Measurements from ENCODE around the gene MEIS2.
A peak's percentile ranks its signal among the peaks of the same experiment; 100 is the strongest.

MEIS2 gene

DNA sequence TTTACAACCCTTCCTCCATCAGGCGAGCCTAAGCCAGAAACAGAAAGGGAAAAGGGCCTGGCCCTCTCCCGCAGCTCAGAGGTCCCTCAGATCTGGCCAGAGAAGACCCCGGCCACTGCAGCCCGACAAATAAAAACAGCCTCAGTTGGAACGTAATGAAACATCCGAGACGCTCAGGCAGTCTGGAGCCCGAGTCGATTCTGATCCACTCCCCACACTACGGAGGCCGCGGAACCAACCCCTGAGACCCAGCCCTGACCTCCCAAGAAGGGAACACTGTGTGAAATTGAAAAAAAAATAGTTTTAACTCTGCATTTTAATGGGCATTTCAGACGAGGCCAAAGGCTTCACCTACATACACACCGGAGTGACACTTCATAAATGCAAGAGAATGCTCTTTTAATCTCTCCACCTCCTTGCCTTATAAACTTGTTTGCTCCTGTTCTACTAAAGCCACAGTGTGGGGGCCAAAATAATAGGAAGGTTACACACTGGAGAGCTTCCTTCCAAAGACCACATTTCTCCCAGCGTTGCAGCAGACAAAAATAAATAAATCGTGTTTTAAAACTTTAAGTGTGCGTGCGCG is 3.7 kb downstream of the MEIS2 start:
- DNase-seq = no peak

DNA sequence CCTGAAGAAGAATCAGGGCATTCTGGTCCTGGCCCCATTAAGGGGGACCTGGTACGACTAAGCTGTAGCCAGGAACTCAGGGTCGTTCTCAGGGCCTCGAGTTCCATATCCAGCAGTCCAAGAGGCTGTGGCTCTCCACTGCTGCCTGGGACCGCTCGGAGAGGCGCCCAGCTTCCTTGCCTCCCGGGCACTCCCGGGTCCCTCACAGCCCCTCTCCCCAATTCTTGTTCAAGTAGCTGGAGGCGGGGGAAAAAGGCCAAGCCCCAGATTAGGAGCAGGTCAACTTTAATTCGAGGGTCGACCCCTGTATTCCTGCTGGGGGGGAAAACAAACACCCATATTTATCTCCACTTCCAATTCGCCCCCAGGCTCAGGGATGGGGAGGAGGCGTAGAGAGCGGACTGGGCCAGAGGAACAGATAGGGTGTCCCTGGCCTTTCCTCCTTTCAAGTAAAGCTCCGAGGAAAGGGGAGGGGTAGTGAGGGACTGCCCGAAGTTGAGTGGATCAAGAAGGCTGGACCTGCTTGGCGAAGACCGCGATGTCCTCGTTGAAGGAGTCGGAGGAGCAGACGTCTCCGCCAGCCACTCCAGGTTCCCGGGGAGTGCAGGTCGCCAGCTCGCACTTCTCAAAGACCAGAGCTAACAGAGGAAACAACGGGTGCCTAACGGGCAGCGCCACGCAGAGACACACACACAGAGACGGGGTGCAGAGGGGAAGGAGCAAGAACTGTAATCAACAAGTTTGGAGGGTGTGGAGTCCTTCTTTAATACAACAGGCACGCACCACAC is 4.4 kb downstream of the MEIS2 start:
- no peak for DNase-seq

GRCh38 chr15:37094915-37095711 is 5.2 kb downstream of the MEIS2 start:
- DNase-seq = no peak

DNA sequence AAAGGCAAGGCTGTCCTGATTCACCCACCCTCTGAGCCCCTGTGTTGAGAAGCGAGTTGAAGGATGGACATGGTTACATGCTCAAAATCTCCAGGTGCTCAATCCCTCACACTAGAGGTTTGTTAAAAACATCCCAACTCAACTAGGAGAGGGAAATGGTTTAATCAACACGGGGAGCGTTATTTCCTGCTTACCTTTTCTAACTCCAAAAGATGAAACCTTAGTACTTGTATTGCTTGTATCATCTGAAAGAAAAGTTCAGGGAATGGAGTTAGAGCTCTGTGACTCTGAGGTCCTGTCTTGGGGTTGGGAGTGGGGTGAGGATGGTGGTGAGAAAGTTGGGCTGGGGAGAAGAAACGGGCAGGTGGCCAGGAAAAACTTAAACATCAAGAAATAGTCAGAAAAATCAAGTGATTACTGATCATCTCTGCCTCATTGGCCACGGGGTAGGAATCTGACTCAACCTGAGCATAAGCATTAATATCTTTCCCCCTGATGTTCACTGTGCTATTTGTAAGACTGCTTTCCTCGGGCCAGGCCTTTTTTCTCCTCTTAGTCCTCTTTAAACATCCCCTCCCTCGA is 5.9 kb downstream of the MEIS2 start:
- peak; percentile 26 for DNase-seq

DNA sequence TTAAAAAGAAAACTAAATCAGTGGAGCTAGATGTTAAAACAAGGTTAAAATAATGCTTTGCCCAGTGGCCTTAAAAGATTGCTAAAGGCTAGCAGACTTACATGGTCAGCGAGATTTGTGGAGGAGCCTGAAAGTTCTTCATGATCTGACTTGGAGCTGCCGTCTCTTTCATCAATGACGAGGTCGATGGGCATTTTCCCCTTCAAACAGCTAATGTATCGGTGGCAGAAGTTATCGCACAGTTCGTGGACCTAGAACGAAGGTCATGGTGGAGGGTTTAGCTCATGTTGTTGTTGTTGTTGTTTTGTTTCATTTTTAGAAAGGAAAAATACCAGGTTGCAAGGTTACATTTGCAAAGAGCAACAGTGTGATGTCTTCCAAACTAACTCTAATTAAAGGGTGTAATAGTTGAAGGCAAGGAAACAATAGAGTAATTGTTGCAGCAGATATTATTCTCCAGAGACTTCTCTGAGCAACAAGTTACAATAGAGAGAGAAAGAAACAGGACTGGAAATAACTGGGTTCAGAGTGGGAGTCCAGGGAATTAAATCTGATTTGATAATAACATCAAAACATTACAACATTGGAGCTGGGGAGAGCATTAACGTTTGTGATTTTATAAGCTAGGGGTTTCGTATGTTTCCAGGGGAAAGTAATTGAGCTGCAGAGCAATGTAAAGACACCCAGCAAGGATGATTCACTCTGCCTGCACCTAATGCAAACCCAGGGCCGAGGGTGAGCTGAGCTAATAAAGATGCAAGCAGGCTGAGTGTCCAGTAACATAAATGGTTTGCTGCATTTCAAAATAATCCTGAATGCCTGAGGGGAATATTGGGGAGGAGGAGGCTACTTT is 6.6 kb downstream of the MEIS2 start:
- peak; percentile 86 for DNase-seq

- no peak for DNase-seq
Observed at GRCh38 chr15:37090543-37091175, 9.7 kb downstream of the MEIS2 start.

DNA sequence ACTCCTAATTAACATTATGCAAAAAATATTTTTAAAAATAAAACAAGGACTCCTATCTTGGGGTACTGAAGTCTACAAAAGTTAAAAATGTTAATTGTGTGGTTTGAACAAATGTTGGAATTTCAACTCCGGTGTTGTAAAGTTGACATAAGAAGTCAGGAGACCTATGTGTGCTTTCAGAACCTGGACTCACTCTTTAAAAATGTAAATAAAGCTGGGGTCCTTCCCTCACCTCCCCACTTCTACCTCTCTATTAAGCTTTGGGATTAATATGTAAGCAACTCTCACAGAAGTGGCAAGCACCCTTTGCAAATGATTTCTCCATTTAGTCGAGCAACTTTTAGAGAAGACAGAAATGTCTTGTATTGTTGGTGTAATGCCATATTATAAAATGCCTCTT is 11.9 kb downstream of the MEIS2 start:
- no peak for DNase-seq

GRCh38 chr15:37087131-37087588 is 13.2 kb downstream of the MEIS2 start:
- no peak for DNase-seq

DNA sequence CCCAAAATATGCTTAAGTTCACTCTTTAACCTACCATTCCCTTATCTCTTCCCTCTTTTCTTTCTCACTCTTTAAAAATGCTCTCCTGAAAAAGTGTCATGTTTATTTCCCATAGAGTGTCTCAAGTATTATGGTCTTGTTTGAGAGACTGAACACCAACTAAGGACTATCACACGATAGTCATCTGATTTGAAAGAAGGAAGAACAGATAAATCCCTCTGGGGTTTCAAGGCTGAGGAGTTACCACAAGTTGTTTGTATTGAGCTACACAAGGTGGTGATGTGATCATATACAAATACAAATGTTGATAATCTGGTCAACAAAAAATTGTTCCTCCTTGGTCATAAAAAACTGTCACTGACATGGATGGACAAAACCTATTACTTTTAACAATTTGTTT is 13.8 kb downstream of the MEIS2 start:
- DNase-seq = no peak

DNA sequence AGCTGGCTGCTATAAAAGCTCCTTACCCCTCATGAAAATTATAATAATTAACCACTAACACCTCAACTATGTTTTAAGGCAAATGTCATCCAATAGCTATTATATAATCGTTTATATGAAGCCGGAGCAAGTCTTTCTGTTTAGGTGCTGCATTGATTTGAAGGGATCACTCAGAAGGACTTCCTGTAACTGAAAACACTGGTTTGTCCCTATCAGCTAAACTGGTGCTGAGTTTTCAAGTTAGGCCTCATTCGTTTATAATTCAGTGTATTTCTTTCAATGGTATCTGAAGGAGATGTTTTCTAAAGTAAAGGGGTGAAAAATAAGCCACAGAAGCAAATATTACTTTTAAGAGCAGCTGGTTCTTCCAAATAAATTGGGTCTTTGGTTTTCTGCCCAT is 14.2 kb downstream of the MEIS2 start:
- DNase-seq = no peak

DNA sequence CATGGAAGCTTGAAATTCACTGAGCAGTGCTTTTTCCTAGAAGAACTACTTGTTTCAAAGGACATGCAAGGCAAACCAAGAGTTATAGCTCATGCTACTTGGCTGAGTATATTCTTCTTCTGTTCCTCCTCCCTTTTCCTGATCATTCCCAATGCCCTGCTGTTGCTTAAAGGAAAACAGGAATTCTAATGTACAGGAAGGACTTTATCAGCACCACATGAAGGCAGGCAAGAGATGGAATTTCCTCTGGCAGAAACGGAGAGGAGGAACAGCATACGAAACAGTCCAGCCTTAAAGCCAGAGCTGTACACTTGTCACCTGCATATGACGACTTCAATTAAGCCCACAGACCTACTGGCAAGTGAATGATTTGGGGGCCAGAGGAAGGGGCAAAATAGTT is 15.7 kb downstream of the MEIS2 start:
- DNase-seq = no peak

DNA sequence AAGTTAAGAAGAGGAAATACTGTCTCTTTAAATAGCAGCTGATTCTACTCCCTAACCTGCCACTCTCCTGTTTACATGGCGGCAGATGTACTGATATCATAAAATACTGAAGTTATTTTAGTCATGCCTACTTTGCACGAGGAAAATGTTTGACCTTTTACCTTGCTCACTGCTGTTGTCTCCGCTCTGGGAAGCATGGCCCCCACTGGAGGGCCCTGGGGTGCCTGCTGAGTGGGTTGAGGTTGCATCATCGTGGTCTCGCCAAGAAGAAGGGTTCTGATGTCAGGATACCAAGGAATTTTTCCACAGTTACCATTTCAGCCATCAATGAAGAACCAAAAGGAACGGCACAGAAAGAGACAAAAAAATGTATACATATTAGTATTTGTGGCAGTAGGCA is 16.7 kb downstream of the MEIS2 start:
- no peak for DNase-seq

DNA sequence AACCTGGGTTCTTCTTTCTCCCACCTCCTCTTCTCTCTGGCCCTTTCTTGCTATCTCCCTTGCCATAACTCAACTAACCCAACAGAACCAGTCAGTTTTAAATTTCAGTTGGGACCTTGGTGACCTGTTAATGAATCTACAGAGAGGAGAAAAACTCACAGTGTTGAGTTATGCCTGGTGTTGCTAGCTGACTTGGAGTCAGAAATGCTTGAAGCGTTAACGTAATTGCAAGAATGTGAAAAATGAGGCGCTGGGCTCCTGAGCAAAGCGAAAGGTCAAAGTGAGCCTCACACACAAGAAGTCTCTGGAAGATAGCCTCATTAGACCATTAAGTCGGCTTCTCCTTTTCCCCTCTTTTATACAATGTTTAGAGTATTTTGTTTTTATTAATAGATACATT is 18.4 kb downstream of the MEIS2 start:
- no peak for DNase-seq

- no peak for DNase-seq
Observed at GRCh38 chr15:37080261-37080921, 20.0 kb downstream of the MEIS2 start.

DNA sequence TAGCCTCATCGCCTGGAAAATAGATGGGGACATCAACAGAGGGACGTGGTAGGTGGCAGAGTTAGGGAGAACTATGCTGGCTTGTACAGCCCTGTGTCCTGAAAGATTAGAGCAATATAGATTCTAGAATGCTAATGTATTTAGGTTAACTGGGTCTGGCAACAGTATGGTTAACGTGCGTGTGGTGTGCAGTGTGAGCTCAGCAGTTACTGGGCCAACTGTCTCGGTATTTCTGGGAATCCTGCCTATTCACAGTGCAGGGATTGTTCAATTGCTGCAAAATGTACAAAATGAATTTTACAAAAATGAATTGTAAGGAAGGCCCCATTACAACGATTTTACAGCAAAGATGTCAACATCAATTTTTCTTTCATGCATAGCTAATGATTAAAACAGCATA is 20.6 kb downstream of the MEIS2 start:
- no peak for DNase-seq

DNA sequence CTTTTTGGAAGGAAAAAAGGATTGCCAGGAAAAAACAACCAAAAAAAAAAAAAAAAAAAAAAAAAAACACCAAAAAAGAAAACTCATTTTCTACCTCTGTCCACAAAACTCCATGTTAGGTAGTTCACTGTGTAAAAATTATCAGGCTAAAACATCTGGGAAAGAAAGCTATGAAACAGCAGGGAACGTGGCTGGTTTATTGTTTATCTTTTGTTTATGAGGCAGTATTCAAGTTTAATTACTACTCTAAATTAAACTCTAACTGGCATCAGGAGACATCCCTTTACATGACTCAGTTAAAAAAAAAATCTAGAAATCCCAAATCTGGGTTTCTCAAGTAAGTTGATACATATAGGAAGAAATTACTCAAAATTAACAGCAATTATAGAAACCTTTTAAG is 21.8 kb downstream of the MEIS2 start:
- DNase-seq = no peak

- DNase-seq = no peak
Observed at GRCh38 chr15:37077623-37078351, 22.6 kb downstream of the MEIS2 start.

DNA sequence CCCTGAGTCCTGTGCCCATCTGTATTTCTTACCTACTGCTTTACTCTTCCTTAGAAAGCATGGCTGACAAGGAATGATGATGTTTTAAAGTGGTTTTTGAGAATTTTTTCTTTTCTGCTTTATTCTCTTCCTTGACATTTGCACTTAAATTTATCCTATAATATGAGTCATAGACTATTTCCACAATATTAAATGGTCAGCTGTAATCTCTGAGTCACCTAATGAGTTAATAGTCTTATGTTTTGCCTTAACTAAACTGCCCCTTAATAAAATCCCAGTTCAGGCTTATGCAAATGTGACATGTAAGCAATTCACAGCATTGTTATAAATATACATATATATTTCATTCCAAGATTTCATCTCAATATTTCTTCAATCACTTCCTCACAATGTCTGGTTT is 23.8 kb downstream of the MEIS2 start:
- peak; percentile 35 for DNase-seq

DNA sequence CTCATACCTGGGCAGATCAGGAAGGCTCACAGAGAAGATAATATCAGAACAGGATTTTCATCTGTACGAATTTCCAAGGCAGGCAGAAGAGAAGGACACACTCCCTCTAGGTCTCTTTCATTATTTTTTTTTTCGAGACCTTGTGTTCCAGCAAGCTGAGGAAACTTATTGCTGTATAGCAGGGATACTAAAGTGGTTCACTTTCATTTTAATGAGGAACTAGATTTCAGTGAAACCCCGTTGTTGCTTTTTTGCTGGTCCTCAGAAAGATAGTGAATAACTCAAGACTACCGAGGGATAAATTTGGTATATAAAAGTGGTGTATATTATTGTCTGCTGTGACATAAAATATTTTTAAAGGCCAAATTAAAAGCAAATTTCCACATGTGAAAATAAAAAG is 24.6 kb downstream of the MEIS2 start:
- DNase-seq = no peak

DNA sequence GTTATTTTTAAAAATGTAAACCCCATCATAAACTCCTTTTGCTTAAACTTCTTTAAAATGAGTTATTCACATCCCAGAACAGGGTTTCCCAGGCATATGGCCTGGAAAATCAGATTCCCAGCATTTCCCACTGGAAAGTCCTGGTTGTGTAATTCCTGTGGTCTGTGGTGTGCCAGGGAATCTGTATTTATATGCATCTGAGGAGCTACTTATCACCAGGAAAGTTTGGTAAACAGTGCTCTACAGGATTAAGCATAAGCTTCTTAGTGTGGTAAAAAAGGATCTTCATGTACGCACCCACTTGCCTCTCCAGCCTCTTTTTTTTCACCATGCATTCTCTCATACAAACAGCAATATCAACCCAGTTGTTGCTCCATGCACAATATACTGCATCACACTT is 28.2 kb downstream of the MEIS2 start:
- DNase-seq = no peak

DNA sequence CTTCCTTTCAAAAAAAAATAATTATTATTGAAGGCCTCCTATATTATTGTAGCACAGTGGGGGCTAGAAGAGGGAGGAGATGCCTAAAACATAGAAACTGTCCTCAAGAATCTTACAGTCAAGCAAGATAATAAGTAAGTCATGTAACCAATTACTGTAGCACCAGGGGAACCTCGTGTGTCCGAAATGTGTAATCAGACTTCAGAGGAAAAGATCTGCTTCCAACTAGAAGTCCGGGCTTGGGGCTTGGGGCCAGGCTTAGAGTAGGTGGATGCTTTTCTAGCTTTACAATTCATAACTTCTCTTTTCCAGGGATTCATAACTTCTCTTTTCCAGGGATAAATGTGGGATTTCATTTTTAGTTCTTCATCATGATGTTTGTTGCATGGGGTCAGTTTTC is 29.2 kb downstream of the MEIS2 start:
- no peak for DNase-seq
